HG02759 (cell line): ENCODE results near the gene NRIP3.

Experiments
- ATAC-seq: cut with Tn5 transposase; IDR thresholded peaks from one replicate; pipeline ENCODE4 v1.9.1; 2021; ENCODE audit warnings: mild to moderate bottlenecking, moderate library complexity; ENCODE audit not compliant: unreplicated experiment

NRIP3 gene

DNA sequence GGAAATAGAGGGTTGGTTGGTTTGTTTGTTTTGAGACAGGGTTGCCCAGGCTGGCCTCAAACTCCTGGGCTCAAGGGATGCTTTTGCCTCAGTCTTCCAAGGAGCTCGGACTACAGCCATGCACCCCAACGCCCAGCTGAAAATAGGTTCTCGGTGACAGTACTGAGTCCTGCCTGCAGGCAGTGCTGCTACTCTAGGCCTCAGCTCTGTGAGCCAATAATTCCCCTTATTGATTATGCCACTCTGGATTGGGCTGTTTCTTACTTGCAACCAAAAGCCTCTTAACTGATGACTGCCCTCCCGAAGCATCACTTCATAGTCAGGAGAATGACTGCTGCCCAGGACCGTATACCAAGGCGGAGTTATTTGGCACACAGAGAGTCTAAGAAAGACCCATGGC lies 69.9 kb downstream of the NRIP3 start:
- no peak for ATAC-seq

GRCh38 chr11:8932564-8933180 lies 71.1 kb downstream of the NRIP3 start, which contains the start of gene C11orf16:
Gene C11orf16, minus strand, starts transcription at chr11:8932947. Its CDS starts 639 bp downstream, at chr11:8932308.
- ATAC-seq, result no peak
